T-cell (primary cell): Measurements from ENCODE around the gene SH3PXD2B. TPM values are rescaled to one million over a fixed set of nuclear protein-coding genes. Genes with fewer than 3 reads are reported as not detected.

ENCODE experiments used
- ATAC-seq, 4 experiments: fragments of 200-7000 bp in 3 of 4; fragments of 150-1000 bp in 1 of 4; cut with Tn5 transposase; replicated peaks in 1 of 4; 1 replicate in 3 of 4; 2 replicates in 1 of 4; pipeline ENCODE4 v1.10.0; 2021; ENCODE audit warnings: moderate library complexity in 3 of 4, mild to moderate bottlenecking in 2 of 4, moderate number of reproducible peaks in 1 of 4
- CTCF ChIA-PET, 2 donors: fragments of 300-600 bp; sonication (Branson Sonifier 250); formaldehyde crosslinking; loops; one replicate each; lab custom pipeline; 2022; ENCODE audit warnings: antibody characterized with exemption in 2 of 2; lab: Charles Lee
- POLR2A ChIA-PET, 2 donors: fragments of 300-600 bp; sonication (Branson Sonifier 250); formaldehyde crosslinking; loops; one replicate each; lab custom pipeline; 2022; ENCODE audit warnings: antibody characterized with exemption in 2 of 2; lab: Charles Lee
- DNase-seq, 35 experiments: peaks; one replicate each; pipeline versions ENCODE4 v3.0.0 to v3.0.0-alpha.2; 2013 to 2023
- H3K27ac ChIP-seq: one replicate; pipeline ENCODE4 v1.5.1; 2013; ENCODE audit warnings: low read length
- H3K27me3 ChIP-seq, 2 experiments: replicated peaks in 1 of 2; 1 replicate in 1 of 2; 2 replicates in 1 of 2; pipeline versions ENCODE4 v1.6.1 to v1.7.0; 2013; ENCODE audit warnings: low read length in 1 of 2, mixed read lengths in 1 of 2; ENCODE audit not compliant: control insufficient read depth in 2 of 2, insufficient read depth in 2 of 2; ENCODE audit errors: extremely low read depth in 1 of 2
- H3K36me3 ChIP-seq, 2 donors: 1 replicate in 1 of 2; 2 replicates in 1 of 2; pipeline versions ENCODE4 v1.6.1 to v1.7.0; 2013; ENCODE audit warnings: low read length in 1 of 2; ENCODE audit not compliant: control insufficient read depth in 2 of 2, insufficient read depth in 1 of 2; ENCODE audit errors: extremely low read depth in 1 of 2
- H3K4me1 ChIP-seq, 2 experiments: 1 replicate in 1 of 2; 2 replicates in 1 of 2; pipeline versions ENCODE4 v1.6.1 to v1.7.0; 2013; ENCODE audit warnings: low read length in 2 of 2, mixed read lengths in 1 of 2; ENCODE audit not compliant: insufficient read depth in 2 of 2, control insufficient read depth in 1 of 2; ENCODE audit errors: extremely low read depth in 1 of 2
- H3K4me3 ChIP-seq, 2 donors: 1 replicate in 1 of 2; 2 replicates in 1 of 2; pipeline versions ENCODE4 v1.5.1 to v1.7.0; 2013; ENCODE audit warnings: mild to moderate bottlenecking in 2 of 2, low read length in 1 of 2, moderate library complexity in 1 of 2; ENCODE audit not compliant: control insufficient read depth in 1 of 2; ENCODE audit errors: extremely low read depth in 1 of 2
- H3K9me3 ChIP-seq: 2 replicates; pipeline ENCODE4 v1.7.0; 2013
- H3K27ac Mint-ChIP-seq, 2 donors: one replicate each; pipeline ENCODE4 v1.8.0; 2020 to 2021; ENCODE audit warnings: mild to moderate bottlenecking in 2 of 2, mixed read lengths in 2 of 2
- H3K27me3 Mint-ChIP-seq, 2 donors: one replicate each; pipeline ENCODE4 v1.8.0; 2021 to 2022; ENCODE audit warnings: mixed read lengths in 2 of 2
- H3K36me3 Mint-ChIP-seq: one replicate; pipeline ENCODE4 v1.8.0; 2021; ENCODE audit warnings: mixed read lengths
- H3K4me1 Mint-ChIP-seq, 3 donors: one replicate each; pipeline ENCODE4 v1.8.0; 2020 to 2022; ENCODE audit warnings: mixed read lengths in 3 of 3, mild to moderate bottlenecking in 1 of 3
- H3K4me3 Mint-ChIP-seq, 3 donors: one replicate each; pipeline ENCODE4 v1.8.0; 2020 to 2022; ENCODE audit warnings: mild to moderate bottlenecking in 3 of 3, mixed read lengths in 3 of 3, moderate library complexity in 3 of 3
- H3K9me3 Mint-ChIP-seq, 3 donors: one replicate each; pipeline ENCODE4 v1.8.0; 2020 to 2022; ENCODE audit warnings: mixed read lengths in 3 of 3
- WGBS: methylation state at CpG from one replicate; pipeline ENCODE4 v1.1.5; 2013; ENCODE audit warnings: missing lambda C conversion rate; ENCODE audit not compliant: insufficient coverage; 5-methylcytosine and 5-hydroxymethylcytosine counted together
- total RNA-seq, 35 experiments: library from RNA in 6 of 35; stranded (reverse) in 6 of 35; fragments of 120-200 nt in 1 of 35; gene quantifications; one replicate each; pipeline versions ENCODE4 v1.2.1 to v1.2.4 and lab custom pipeline; 2013 to 2026

SH3PXD2B gene
- total RNA-seq, 5 donors from 2014 or later (not counting 1 experiment from before 2014, with no cell fraction given) = 0.15 to 0.69 (median 0.38) TPM

DNA sequence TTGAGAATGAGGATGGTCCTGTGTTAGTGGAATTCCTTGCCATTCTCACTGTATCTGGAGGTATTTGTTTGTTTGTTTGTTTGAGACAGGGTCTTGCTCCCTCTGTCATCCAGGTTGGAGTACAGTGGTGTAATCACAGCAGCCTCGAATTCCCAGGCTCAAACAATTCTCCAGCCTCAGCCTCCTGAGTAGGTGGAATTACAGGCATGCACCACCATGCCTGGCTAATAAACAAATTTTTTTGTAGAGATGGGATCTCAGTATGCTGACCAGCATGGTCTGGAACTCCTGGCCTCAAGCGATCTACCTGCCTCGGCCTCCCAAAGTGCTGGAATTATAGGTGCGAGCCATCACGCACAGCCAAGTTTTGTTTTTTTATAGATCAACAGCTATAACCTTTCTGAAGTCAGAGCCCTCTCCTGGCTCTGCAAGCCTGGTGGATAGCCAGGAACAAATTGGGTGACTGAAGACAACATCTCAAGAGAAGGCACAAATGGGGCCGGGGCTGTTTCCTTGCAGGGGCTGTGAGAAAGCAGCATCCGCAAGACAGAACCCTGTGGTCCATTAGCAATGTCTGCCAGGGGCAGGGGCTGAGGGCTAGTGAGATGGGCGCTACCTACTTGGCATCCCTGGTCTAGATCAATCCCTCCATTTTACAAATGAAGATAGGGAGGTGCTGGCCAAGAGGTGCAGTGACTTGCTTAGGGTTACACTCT is 18.8 kb downstream of the SH3PXD2B start:
- CTCF ChIA-PET = no interaction called here
- no peak for ATAC-seq
- Mint-ChIP-seq H3K27ac (no peak overlapping the region), H3K9me3 (no peaks in the 10 kb centered on the region), H3K4me1 (no peaks in the 10 kb centered on the region), H3K4me3 (no peak overlapping the region), H3K36me3 (no peaks in the 10 kb centered on the region), H3K27me3 (peaks cover 0 to 3% of the 10 kb centered on the region in 2 donors)
- H3K4me1 ChIP-seq = no peaks in the 10 kb centered on the region
- no peak overlapping the region for H3K4me3 ChIP-seq
- no peaks in the 10 kb centered on the region for H3K36me3 ChIP-seq
- WGBS = 84% methylated on average over 6 of the region's 8 CpGs
- no peak for DNase-seq
- H3K27me3 ChIP-seq = peaks cover 0 to 27% of the 10 kb centered on the region in 2 experiments
- no peaks in the 10 kb centered on the region for H3K9me3 ChIP-seq
- H3K27ac ChIP-seq = no peak overlapping the region
- POLR2A ChIA-PET = no interaction called here

DNA sequence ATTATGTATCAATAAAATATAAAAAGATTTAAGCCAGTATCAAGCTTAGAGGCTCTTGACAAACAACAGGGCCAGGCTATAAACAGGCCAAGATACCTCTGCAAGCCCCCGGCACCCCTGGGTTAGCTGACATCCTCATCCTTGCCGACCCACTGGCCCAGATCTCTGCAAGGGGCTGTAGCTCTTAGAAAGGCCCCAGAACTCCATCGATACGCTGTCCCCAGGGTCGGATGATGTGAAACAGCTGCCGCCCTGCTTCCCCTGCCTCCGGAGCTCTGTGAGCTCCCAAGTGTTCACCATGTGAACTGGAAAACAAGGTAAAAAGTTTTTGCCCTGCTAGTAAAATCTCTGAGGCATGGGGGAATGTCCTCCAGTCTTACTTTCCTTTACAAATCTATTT is 20.1 kb downstream of the SH3PXD2B start:
- no peaks in the 10 kb centered on the region for H3K4me1 ChIP-seq
- no peak overlapping the region for H3K4me3 ChIP-seq
- no peak overlapping the region for H3K27ac ChIP-seq
- ChIA-PET CTCF (interaction anchor here in 1 of 2 donors (0.5 kb wide), 1 partner anchor 503 kb away, joined by 3 read pairs; no protein-coding TSS in a partner anchor), POLR2A (no interaction called here)
- no peaks in the 10 kb centered on the region for H3K36me3 Mint-ChIP-seq
- no peaks in the 10 kb centered on the region for H3K36me3 ChIP-seq
- peaks cover 0 to 3% of the 10 kb centered on the region in 2 donors for H3K27me3 Mint-ChIP-seq
- no peaks in the 10 kb centered on the region for H3K4me1 Mint-ChIP-seq
- ATAC-seq = no peak
- WGBS = 89% methylated on average over 6 of the region's 7 CpGs
- peaks cover 0 to 29% of the 10 kb centered on the region in 2 experiments for H3K27me3 ChIP-seq
- no peaks in the 10 kb centered on the region for H3K9me3 Mint-ChIP-seq
- H3K4me3 Mint-ChIP-seq = no peak overlapping the region
- no peak for DNase-seq
- no peaks in the 10 kb centered on the region for H3K9me3 ChIP-seq
- H3K27ac Mint-ChIP-seq = no peak overlapping the region

- Histone ChIP-seq H3K36me3 (no peaks in the 10 kb centered on the region), H3K27me3 (peaks cover 0 to 29% of the 10 kb centered on the region in 2 experiments), H3K9me3 (no peaks in the 10 kb centered on the region), H3K27ac (no peak overlapping the region), H3K4me3 (no peak overlapping the region), H3K4me1 (no peaks in the 10 kb centered on the region)
- peaks cover 0 to 3% of the 10 kb centered on the region in 2 donors for H3K27me3 Mint-ChIP-seq
- CTCF ChIA-PET = no interaction called here
- H3K9me3 Mint-ChIP-seq = no peaks in the 10 kb centered on the region
- ATAC-seq (no peak), DNase-seq (no peak)
- H3K4me1 Mint-ChIP-seq = no peaks in the 10 kb centered on the region
- H3K36me3 Mint-ChIP-seq = no peaks in the 10 kb centered on the region
- no peak overlapping the region for H3K4me3 Mint-ChIP-seq
- no peak overlapping the region for H3K27ac Mint-ChIP-seq
- POLR2A ChIA-PET = no interaction called here
- 76% methylated on average over 3 of the region's 7 CpGs for WGBS
Observed at GRCh38 chr5:172433513-172433912, 20.8 kb downstream of the SH3PXD2B start.

- DNase-seq = no peak
- no CpG with 5 or more reads among the region's 3 CpGs for WGBS
Observed at GRCh38 chr5:172433071-172433470, 21.3 kb downstream of the SH3PXD2B start.

DNA sequence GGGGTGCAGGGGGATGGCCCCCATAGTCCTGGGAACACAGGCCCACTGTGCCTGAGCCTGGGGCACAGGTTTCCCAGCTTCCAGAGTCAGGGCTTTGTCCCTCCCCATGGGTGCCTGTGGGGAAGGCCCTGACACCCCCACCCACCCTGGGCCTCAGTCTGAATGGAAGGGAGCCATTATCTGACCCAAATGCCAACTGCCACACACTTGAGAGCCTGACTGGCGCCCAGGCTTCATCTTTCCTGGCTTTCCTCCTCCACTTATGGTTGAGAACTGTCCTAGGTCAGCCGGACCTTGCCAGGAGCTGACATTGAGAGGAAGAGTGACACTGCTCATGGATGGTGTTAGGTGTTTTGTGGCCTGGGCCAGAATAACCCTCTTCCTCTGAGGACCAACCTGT is 24.0 kb downstream of the SH3PXD2B start:
- Histone ChIP-seq H3K27me3 (peaks cover 0 to 17% of the 10 kb centered on the region in 2 experiments), H3K4me1 (no peaks in the 10 kb centered on the region), H3K9me3 (no peaks in the 10 kb centered on the region), H3K36me3 (no peaks in the 10 kb centered on the region), H3K27ac (no peak overlapping the region), H3K4me3 (no peak overlapping the region)
- WGBS = no CpG with 5 or more reads among the region's 2 CpGs
- no peak overlapping the region for H3K4me3 Mint-ChIP-seq
- DNase-seq (no peak), ATAC-seq (no peak)
- POLR2A ChIA-PET = no interaction called here
- H3K4me1 Mint-ChIP-seq = no peaks in the 10 kb centered on the region
- peaks cover 2 to 6% of the 10 kb centered on the region in 2 donors for H3K27me3 Mint-ChIP-seq
- H3K27ac Mint-ChIP-seq = no peak overlapping the region
- no peaks in the 10 kb centered on the region for H3K9me3 Mint-ChIP-seq
- no peaks in the 10 kb centered on the region for H3K36me3 Mint-ChIP-seq
- CTCF ChIA-PET = no interaction called here

More at GRCh38 chr5:172433071-172433470, 21.3 kb downstream of the SH3PXD2B start:
- Mint-ChIP-seq H3K27me3 (peaks cover 0 to 3% of the 10 kb centered on the region in 2 donors), H3K4me3 (no peak overlapping the region), H3K27ac (no peak overlapping the region), H3K4me1 (no peaks in the 10 kb centered on the region), H3K36me3 (no peaks in the 10 kb centered on the region), H3K9me3 (no peaks in the 10 kb centered on the region)
- Histone ChIP-seq H3K27ac (no peak overlapping the region), H3K4me3 (no peak overlapping the region), H3K27me3 (peaks cover 0 to 28% of the 10 kb centered on the region in 2 experiments), H3K9me3 (no peaks in the 10 kb centered on the region), H3K36me3 (no peaks in the 10 kb centered on the region), H3K4me1 (no peaks in the 10 kb centered on the region)
- ATAC-seq = no peak
- ChIA-PET CTCF (no interaction called here), POLR2A (no interaction called here)

DNA sequence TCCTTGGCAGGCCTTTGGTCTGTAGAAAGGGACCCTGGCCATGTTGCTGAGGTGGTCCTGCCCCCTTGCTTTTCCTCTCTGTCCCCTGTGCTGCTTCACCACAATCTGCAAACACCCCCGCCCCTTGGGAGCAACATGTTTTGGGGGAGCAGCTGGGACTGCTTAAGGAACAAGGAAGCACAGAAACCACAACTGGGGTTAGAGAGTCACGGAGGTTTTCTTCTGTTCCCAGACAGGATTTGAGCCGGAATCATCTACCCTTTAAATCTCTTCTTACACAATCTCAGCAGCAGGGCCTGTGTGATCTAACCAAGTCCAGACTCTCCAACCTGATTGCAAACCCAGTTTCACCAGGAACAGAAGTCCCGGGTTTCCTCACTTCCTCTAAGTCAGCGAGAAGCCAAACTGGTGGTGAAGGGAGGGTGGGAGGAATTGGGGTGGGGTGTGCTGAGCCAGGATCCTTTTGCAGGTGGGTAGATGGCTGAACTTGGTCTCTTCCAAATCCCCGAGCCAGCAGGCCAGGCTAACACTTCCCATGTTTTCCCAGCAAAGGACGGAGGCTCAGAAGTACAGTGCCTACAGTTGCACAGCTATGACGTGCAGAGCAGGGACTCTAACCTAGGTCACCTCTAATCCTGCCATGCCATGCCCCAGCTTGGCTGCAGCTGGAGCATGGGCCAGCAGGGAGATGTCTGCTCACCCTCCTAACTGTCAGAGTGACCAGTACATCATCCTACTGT is 25.0 kb downstream of the SH3PXD2B start:
- no peaks in the 10 kb centered on the region for H3K4me1 ChIP-seq
- H3K27ac ChIP-seq = no peak overlapping the region
- Mint-ChIP-seq H3K4me1 (no peaks in the 10 kb centered on the region), H3K4me3 (no peak overlapping the region), H3K36me3 (no peaks in the 10 kb centered on the region), H3K27me3 (peaks cover 7 to 8% of the 10 kb centered on the region in 2 donors), H3K9me3 (no peaks in the 10 kb centered on the region), H3K27ac (no peak overlapping the region)
- 78% methylated on average over 3 of the region's 8 CpGs for WGBS
- ATAC-seq (no peak), DNase-seq (no peak)
- H3K36me3 ChIP-seq = no peaks in the 10 kb centered on the region
- H3K4me3 ChIP-seq = no peak overlapping the region
- ChIA-PET CTCF (no interaction called here), POLR2A (no interaction called here)
- H3K27me3 ChIP-seq = peaks cover 0 to 19% of the 10 kb centered on the region in 2 experiments
- no peaks in the 10 kb centered on the region for H3K9me3 ChIP-seq
